ENCODE measurements around the gene OSCAR. TPM values are rescaled to one million over a fixed set of nuclear protein-coding genes. Genes with fewer than 3 reads are reported as not detected.
"Not testable (repeated sequence)": the region's sequence is repeated elsewhere in the genome, so short reads cannot be mapped to it uniquely, and the experiment has no call there.

Gene OSCAR
- total and polyA plus RNA-seq, 2 experiments from 2014 or later = 0.61 TPM; not detected in 1

- Histone ChIP-seq H3K4me3 (no peak overlapping the region), H3K27me3 (peaks cover 27% of the 10 kb centered on the region), H3K9me3 (ENCODE audit: low read depth) (no peaks in the 10 kb centered on the region), H3K4me1 (ENCODE audit: low read depth) (no peaks in the 10 kb centered on the region), H3K36me3 (no peaks in the 10 kb centered on the region), H3K27ac (no peak overlapping the region)
- no peak for TF ChIP-seq CTCF (IDR thresholded peaks at IDR 0.05; ENCODE audit: low read depth, low read length)
- DNase-seq (ENCODE audit: low read depth in 1 of 2, low spot score in 1 of 2) = no peak
These were observed 1.3 kb downstream of the OSCAR start for GRCh38 chr19:54099190-54099902.

GRCh38 chr19:54096617-54097106 lies 3.9 kb downstream of the OSCAR start:
- Histone ChIP-seq H3K36me3 (no peaks in the 10 kb centered on the region), H3K9me3 (ENCODE audit: low read depth) (no peaks in the 10 kb centered on the region), H3K4me1 (ENCODE audit: low read depth) (no peaks in the 10 kb centered on the region), H3K4me3 (no peak overlapping the region), H3K27ac (no peak overlapping the region), H3K27me3 (peaks cover 29% of the 10 kb centered on the region)
- peak in 1 of 2 donors; percentile 60 for DNase-seq (ENCODE audit: low read depth in 1 of 2, low spot score in 1 of 2)
- TF ChIP-seq CTCF (IDR thresholded peaks at IDR 0.05; ENCODE audit: low read depth, low read length) = peak; percentile 41

GRCh38 chr19:54095859-54096616 lies 4.6 kb downstream of the OSCAR start:
- not testable (repeated sequence) for H3K4me1 ChIP-seq (ENCODE audit: low read depth); H3K27ac ChIP-seq; H3K36me3 ChIP-seq; H3K9me3 ChIP-seq (ENCODE audit: low read depth)
- H3K27me3 ChIP-seq = peaks cover 29% of the 10 kb centered on the region
- H3K4me3 ChIP-seq = peak overlapping the region; percentile 17
- DNase-seq (ENCODE audit: low read depth in 1 of 2, low spot score in 1 of 2) = peak; percentile 68 to 71
- TF ChIP-seq CTCF (IDR thresholded peaks at IDR 0.05; ENCODE audit: low read depth, low read length) = peak; percentile 6

- TF ChIP-seq CTCF (IDR thresholded peaks at IDR 0.05; ENCODE audit: low read depth, low read length) = no peak
- Histone ChIP-seq H3K27ac (no peak overlapping the region), H3K4me1 (ENCODE audit: low read depth) (no peaks in the 10 kb centered on the region), H3K27me3 (peaks cover 29% of the 10 kb centered on the region), H3K9me3 (ENCODE audit: low read depth) (no peaks in the 10 kb centered on the region), H3K36me3 (no peaks in the 10 kb centered on the region), H3K4me3 (peak overlapping the region; percentile 17)
- no peak for DNase-seq (ENCODE audit: low read depth in 1 of 2, low spot score in 1 of 2)
These were observed 5.3 kb downstream of the OSCAR start for GRCh38 chr19:54095136-54095858.

GRCh38 chr19:54094426-54095000 lies 6.1 kb downstream of the OSCAR start:
- DNase-seq (ENCODE audit: low read depth in 1 of 2, low spot score in 1 of 2) = no peak
- Histone ChIP-seq H3K36me3 (no peaks in the 10 kb centered on the region), H3K4me3 (no peak overlapping the region), H3K27ac (no peak overlapping the region), H3K9me3 (ENCODE audit: low read depth) (no peaks in the 10 kb centered on the region), H3K27me3 (peaks cover 29% of the 10 kb centered on the region), H3K4me1 (ENCODE audit: low read depth) (no peaks in the 10 kb centered on the region)
- no peak for TF ChIP-seq CTCF (IDR thresholded peaks at IDR 0.05; ENCODE audit: low read depth, low read length)
